ENCODE results near the gene FTCD. TPM values are rescaled to one million over a fixed set of nuclear protein-coding genes. Genes with fewer than 3 reads are reported as not detected.

FTCD gene
- total RNA-seq, 1 experiment from 2014 or later = 5.9 TPM

DNA sequence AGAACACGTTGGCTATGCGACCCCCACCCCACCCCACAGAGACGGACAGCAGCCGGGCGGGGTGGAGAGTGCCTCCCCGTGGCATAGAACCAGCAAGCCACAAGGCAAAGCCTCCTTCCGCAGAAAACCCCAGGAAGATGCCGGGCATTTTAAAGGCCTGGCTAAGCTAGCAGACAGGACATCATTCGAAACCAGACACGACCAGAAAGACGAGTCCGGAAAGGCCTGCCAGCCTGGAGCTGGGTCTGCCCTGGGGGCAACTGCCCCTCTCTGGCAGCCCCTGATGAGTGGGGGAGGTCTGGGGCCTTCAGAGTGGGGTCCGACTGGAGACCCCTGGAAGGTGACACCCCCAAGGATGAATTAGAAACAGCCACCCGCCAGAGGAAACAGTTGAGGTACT, 8.5 kb downstream of the FTCD start:
- Histone ChIP-seq H3K9me3 (ENCODE audit: insufficient read depth, low read depth) (no peaks in the 10 kb centered on the region), H3K4me2 (no peak overlapping the region), H3F3A (ENCODE audit: insufficient read depth, low read depth) (peaks cover 17% of the 10 kb centered on the region; the same call in 1 of the 2 replicates), H2AFZ (no peak overlapping the region), H3K79me2 (ENCODE audit: low read depth) (no peaks in the 10 kb centered on the region), H3K4me3 (no peak overlapping the region), H3K4me1 (replicated peaks; ENCODE audit: insufficient read depth) (no peaks in the 10 kb centered on the region; the same call in 1 of the 2 replicates), H3K9me2 (ENCODE audit: insufficient read depth) (no peaks in the 10 kb centered on the region), H3K36me3 (ENCODE audit: low read depth) (no peaks in the 10 kb centered on the region), H3K27ac (no peak overlapping the region), H3K27me3 (ENCODE audit: insufficient read depth, low read depth) (no peaks in the 10 kb centered on the region), H4K20me1 (ENCODE audit: insufficient read depth) (no peaks in the 10 kb centered on the region)
- CTCF ChIA-PET = interaction anchor here (0.5 kb wide), 1 partner anchor 217 kb away, joined by 4 read pairs; no protein-coding TSS in a partner anchor
- BruUV-seq (replicated peaks) = no TSS peak
- intact Hi-C loops (cut with micrococcal nuclease; ENCODE audit: unreplicated experiment) = loop anchor here (1.0 to 10.0 kb wide), 3 partner anchors 80 to 179 kb away; partner anchors contain the start of genes LSS, MCM3AP and YBEY
- POLR2A ChIA-PET (ENCODE audit: unreplicated experiment) = no interaction called here
- no peak for DNase-seq
- TF ChIP-seq EZH2 (IDR thresholded peaks at IDR 0.05; ENCODE audit: low read depth) (no peak), CTCF (conservative IDR thresholded peaks at IDR 0.05) (no peak)

DNA sequence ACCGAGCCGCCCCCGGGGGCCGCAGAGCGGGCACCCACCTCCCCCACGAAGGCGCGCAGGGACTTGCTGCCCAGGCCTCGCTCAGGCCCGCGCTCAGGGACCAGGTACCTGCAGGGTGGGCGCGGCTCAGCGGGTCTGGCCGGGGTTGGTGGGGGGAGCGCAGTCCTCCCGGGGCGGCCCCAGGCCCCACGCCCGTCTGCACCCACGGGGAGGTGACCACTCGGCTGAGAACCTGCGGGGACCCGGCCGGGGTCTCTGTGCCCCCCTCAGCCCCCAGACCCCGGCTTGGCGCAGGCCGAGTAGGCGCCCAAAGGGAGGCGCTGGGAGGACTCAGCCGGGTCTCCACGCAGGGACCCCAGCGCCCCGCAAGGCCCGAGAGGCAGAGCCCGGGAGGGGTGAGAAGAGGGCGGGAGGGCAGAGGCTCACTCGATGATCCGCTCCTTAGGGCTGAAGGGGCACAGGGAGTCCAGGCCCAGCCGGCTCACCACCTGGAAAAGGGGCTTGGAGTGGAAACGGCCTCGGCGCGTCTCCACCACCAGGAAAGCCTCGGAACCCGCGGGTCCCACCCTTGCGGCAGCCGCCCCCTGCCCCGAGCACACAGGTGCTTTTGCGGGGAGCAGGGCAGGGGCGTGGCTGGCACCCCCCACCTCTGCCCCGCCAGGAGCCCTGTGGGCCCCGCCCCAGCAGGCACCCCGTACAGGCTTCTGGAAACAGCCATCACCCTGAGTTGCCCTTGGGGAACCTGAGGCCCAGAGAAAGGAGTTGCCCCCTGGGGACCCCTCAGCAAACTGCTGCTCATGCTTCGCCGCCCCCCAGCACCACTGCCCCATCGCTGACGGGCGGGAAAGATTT, 9.3 kb downstream of the FTCD start:
- no peaks in the 10 kb centered on the region for H3K36me3 ChIP-seq (ENCODE audit: low read depth)
- no peaks in the 10 kb centered on the region for H3K9me3 ChIP-seq (ENCODE audit: insufficient read depth, low read depth)
- intact Hi-C loops (cut with micrococcal nuclease; ENCODE audit: unreplicated experiment) = loop anchor here (5.0 to 10.0 kb wide), 2 partner anchors 81 to 139 kb away; partner anchors contain the start of genes LSS, MCM3AP and YBEY
- no peak overlapping the region for H3K4me3 ChIP-seq
- no peaks in the 10 kb centered on the region; the same call in 1 of the 2 replicates for H3K4me1 ChIP-seq (replicated peaks; ENCODE audit: insufficient read depth)
- no peak overlapping the region for H3K27ac ChIP-seq
- H4K20me1 ChIP-seq (ENCODE audit: insufficient read depth) = no peaks in the 10 kb centered on the region
- H2AFZ ChIP-seq = no peak overlapping the region
- ChIA-PET CTCF (interaction anchor here (0.5 kb wide), 1 partner anchor 218 kb away, joined by 4 read pairs; no protein-coding TSS in a partner anchor), POLR2A (ENCODE audit: unreplicated experiment) (no interaction called here)
- no peaks in the 10 kb centered on the region for H3K79me2 ChIP-seq (ENCODE audit: low read depth)
- peaks cover 17% of the 10 kb centered on the region; the same call in 1 of the 2 replicates for H3F3A ChIP-seq (ENCODE audit: insufficient read depth, low read depth)
- BruUV-seq (replicated peaks) = no TSS peak
- TF ChIP-seq CTCF (conservative IDR thresholded peaks at IDR 0.05) = no peak
- no peak for TF ChIP-seq EZH2 (IDR thresholded peaks at IDR 0.05; ENCODE audit: low read depth)
- H3K4me2 ChIP-seq = no peak overlapping the region
- no peaks in the 10 kb centered on the region for H3K27me3 ChIP-seq (ENCODE audit: insufficient read depth, low read depth)
- DNase-seq = no peak
- H3K9me2 ChIP-seq (ENCODE audit: insufficient read depth) = no peaks in the 10 kb centered on the region

DNA sequence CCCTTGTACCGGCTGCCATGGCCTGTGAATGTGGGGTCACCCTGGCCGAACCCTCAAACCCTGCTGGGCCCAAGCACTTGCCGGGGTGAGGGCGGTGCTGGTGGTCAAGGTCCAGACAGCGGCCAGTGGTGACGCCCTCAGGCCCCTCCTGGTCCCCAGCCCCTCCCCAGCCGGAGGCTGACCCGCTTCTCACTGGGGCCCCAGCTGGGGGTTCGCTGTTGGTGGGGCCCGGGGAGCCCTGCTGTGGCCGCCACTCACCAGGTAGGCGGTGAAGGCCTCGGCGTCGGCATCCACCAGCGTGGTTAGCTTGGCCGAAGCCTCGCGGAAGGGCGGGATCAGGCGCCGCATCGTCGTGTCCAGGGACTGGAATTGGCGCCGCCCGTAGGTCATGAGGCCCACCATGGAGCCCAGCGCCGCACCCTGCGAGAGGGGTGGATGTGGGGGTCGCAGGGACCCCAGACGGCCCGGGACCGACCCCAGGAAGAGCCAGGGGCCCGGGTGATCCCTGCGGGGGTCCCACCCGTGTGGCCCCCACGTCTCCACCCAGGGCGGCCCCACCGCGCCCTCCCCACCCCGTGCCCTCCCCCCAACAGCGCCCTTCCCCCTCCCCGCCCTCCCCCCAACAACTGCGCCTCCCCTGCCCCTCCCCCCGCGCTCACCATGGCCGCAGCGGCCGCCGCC, 10.1 kb downstream of the FTCD start:
- no peaks in the 10 kb centered on the region for H3K9me2 ChIP-seq (ENCODE audit: insufficient read depth)
- H2AFZ ChIP-seq = no peak overlapping the region
- H3F3A ChIP-seq (ENCODE audit: insufficient read depth, low read depth) = peaks cover 17% of the 10 kb centered on the region; the same call in 1 of the 2 replicates
- H3K79me2 ChIP-seq (ENCODE audit: low read depth) = no peaks in the 10 kb centered on the region
- no peaks in the 10 kb centered on the region; the same call in 1 of the 2 replicates for H3K4me1 ChIP-seq (replicated peaks; ENCODE audit: insufficient read depth)
- H4K20me1 ChIP-seq (ENCODE audit: insufficient read depth) = no peaks in the 10 kb centered on the region
- no peaks in the 10 kb centered on the region for H3K27me3 ChIP-seq (ENCODE audit: insufficient read depth, low read depth)
- intact Hi-C loops (cut with micrococcal nuclease; ENCODE audit: unreplicated experiment) = loop anchor here (5.0 to 10.0 kb wide), 2 partner anchors 82 to 140 kb away; partner anchors contain the start of genes LSS, MCM3AP and YBEY
- no peak overlapping the region for H3K27ac ChIP-seq
- no peaks in the 10 kb centered on the region for H3K36me3 ChIP-seq (ENCODE audit: low read depth)
- no peak overlapping the region for H3K4me3 ChIP-seq
- no peak for DNase-seq
- H3K9me3 ChIP-seq (ENCODE audit: insufficient read depth, low read depth) = no peaks in the 10 kb centered on the region
- no TSS peak for BruUV-seq (replicated peaks)
- no peak for TF ChIP-seq CTCF (conservative IDR thresholded peaks at IDR 0.05)
- TF ChIP-seq EZH2 (IDR thresholded peaks at IDR 0.05; ENCODE audit: low read depth) = no peak
- CTCF ChIA-PET = no interaction called here
- no peak overlapping the region for H3K4me2 ChIP-seq
- POLR2A ChIA-PET (ENCODE audit: unreplicated experiment) = no interaction called here
